Measurements from ENCODE around the gene NPY. TPM values are rescaled to one million over a fixed set of nuclear protein-coding genes. Genes with fewer than 3 reads are reported as not detected.

The NPY gene
- total RNA-seq, 1 experiment from 2014 or later: not detected

- Mint-ChIP-seq H3K9me3 (ENCODE audit: unreplicated experiment) (peaks cover 9% of the 10 kb centered on the region), H3K27ac (ENCODE audit: low read depth, unreplicated experiment) (no peak overlapping the region), H3K4me1 (ENCODE audit: insufficient read depth, unreplicated experiment) (no peaks in the 10 kb centered on the region), H3K36me3 (ENCODE audit: insufficient read depth, unreplicated experiment) (peaks cover under 1% of the 10 kb centered on the region), H3K27me3 (ENCODE audit: insufficient read depth, unreplicated experiment) (no peaks in the 10 kb centered on the region), H3K4me3 (ENCODE audit: unreplicated experiment) (no peak overlapping the region)
- CTCF ChIA-PET: interaction anchor here (0.9 kb wide), 1 partner anchor 13 kb away, joined by 3 read pairs; no protein-coding TSS in a partner anchor
- TF ChIP-seq CTCF (IDR thresholded peaks at IDR 0.05; ENCODE audit: unreplicated experiment): no peak
- intact Hi-C loops (cut with micrococcal nuclease): no loop called here
- no peak for DNase-seq (ENCODE audit: unreplicated experiment)
- no TSS peak for BruUV-seq (replicated peaks)
- POLR2A ChIA-PET: no interaction called here
Observed at GRCh38 chr7:24337180-24337579, 53.2 kb downstream of the NPY start.

GRCh38 chr7:24339575-24339974 is 55.6 kb downstream of the NPY start:
- Mint-ChIP-seq H3K36me3 (ENCODE audit: insufficient read depth, unreplicated experiment) (no peaks in the 10 kb centered on the region), H3K4me3 (ENCODE audit: unreplicated experiment) (no peak overlapping the region), H3K4me1 (ENCODE audit: insufficient read depth, unreplicated experiment) (no peaks in the 10 kb centered on the region), H3K27me3 (ENCODE audit: insufficient read depth, unreplicated experiment) (no peaks in the 10 kb centered on the region), H3K27ac (ENCODE audit: low read depth, unreplicated experiment) (no peak overlapping the region), H3K9me3 (ENCODE audit: unreplicated experiment) (no peaks in the 10 kb centered on the region)
- TF ChIP-seq CTCF (IDR thresholded peaks at IDR 0.05; ENCODE audit: unreplicated experiment): no peak
- POLR2A ChIA-PET: interaction anchor here (0.9 kb wide), 1 partner anchor 18 kb away, joined by 3 read pairs; no protein-coding TSS in a partner anchor
- intact Hi-C loops (cut with micrococcal nuclease): no loop called here
- no TSS peak for BruUV-seq (replicated peaks)
- DNase-seq (ENCODE audit: unreplicated experiment): no peak
- CTCF ChIA-PET: no interaction called here

- POLR2A ChIA-PET: no interaction called here
- Mint-ChIP-seq H3K36me3 (ENCODE audit: insufficient read depth, unreplicated experiment) (no peaks in the 10 kb centered on the region), H3K4me3 (ENCODE audit: unreplicated experiment) (no peak overlapping the region), H3K9me3 (ENCODE audit: unreplicated experiment) (no peaks in the 10 kb centered on the region), H3K27me3 (ENCODE audit: insufficient read depth, unreplicated experiment) (no peaks in the 10 kb centered on the region), H3K4me1 (ENCODE audit: insufficient read depth, unreplicated experiment) (no peaks in the 10 kb centered on the region), H3K27ac (ENCODE audit: low read depth, unreplicated experiment) (no peak overlapping the region)
- CTCF ChIA-PET: interaction anchor here (0.5 to 1.4 kb wide), 3 partner anchors 17 to 258 kb away, joined by 3 to 4 read pairs (median 4); no protein-coding TSS in a partner anchor
- intact Hi-C loops (cut with micrococcal nuclease): no loop called here
- DNase-seq (ENCODE audit: unreplicated experiment): no peak
- no peak for TF ChIP-seq CTCF (IDR thresholded peaks at IDR 0.05; ENCODE audit: unreplicated experiment)
- no TSS peak for BruUV-seq (replicated peaks)
Observed at GRCh38 chr7:24340727-24341126, 56.7 kb downstream of the NPY start.

Measured in MCF 10A (cell line).